Activated T-helper 1 cell treated with Interleukin-2 at 50 U/mL for 16 hours (primary cell): ENCODE data around the gene ROBO2.

Source experiments
- DNase-seq: peaks from one replicate; pipeline ENCODE4 v3.0.0-alpha.2; 2020; ENCODE audit warnings: low read depth

The ROBO2 gene

DNA sequence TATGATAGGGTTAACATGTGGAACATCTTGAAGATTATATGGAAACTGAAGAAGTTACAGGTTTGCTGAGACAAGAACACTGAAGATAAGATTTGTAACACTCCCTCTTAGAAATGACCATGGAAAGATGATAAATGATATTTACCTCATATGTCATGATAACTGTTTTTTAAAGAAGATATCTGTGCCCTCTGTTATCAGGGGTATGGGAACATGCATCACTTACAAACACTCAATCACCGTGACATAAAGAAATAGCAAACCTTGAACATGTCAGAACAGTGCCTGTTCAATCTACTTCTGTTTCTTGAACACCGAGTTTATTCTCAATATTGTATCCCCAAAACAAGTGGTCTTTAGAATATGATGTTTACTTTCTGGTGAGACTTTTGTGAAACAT is 149.4 kb downstream of the ROBO2 start:
- no peak for DNase-seq

DNA sequence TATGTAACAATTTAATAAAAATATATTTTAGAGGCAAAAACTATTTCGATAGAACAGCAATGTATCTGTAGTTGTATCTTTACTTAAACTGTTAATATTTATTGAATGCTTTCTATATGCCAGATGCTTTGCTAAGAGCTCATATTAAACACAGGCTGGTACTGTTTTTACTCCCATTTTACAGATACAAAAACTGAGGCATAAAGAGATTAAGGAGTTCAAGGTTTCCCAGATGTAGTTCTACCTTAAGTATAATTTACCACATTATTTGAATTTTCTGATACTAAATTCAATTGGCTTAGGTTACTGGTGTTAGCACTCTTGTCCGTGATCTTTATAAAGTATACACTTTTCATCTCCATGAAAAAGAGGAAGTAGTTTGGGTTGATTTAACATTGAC is 149.8 kb downstream of the ROBO2 start:
- DNase-seq, result no peak

DNA sequence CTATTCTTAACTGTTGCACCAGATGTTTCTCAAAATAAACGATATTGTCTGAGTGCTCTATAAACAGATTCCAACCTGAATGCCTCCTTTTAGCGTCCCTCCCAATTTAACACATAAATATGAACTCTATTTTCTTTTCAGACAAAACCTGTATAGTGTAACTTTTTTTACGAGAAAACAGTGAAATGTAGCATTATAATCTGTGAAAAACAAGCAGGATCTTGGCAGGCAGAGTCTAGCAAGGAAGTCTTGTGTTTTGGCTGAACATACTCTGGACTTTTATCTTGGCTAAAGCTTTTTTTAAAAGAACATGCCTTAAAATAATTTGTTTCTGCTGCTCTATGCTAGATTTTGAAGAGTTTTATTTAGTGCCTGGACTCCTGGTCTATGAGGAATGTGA is 150.5 kb downstream of the ROBO2 start:
- no peak for DNase-seq

DNA sequence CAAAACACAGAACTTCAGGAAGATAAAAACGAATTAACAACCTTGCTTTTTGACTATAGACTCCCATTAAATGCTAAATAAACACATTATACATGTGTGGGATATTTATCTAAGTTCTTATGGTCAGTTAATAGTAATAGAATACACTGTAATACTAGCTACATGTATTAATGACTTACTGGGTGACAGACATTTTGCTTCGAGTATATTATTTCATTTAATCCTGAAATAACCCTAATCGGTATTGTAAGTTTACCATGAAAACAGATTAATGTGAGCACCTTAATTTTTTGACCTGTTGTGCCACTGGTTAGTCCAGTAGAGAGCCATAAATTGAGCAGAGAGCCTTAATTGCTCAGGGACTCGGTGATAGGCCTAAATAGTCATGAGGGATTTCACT is 151.1 kb downstream of the ROBO2 start:
- DNase-seq, result no peak

DNA sequence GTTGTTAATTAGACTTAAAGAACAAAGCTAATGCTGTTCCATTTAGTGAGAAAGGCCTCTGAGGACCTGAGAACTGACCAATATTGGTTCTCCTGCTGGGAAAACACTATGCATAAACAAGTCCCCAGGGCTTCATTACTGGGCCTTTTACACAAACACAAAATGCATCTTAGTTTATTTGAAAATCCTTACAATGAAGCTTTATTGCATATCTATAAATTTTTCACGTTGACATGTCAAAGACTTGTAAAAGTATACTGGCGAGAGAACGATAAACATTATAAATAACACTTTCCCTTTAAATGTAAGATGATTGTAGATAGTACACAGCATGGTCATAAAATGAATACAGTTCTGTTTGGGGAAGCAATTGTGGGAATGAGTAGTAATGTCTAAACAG is 151.7 kb downstream of the ROBO2 start:
- DNase-seq, result no peak

DNA sequence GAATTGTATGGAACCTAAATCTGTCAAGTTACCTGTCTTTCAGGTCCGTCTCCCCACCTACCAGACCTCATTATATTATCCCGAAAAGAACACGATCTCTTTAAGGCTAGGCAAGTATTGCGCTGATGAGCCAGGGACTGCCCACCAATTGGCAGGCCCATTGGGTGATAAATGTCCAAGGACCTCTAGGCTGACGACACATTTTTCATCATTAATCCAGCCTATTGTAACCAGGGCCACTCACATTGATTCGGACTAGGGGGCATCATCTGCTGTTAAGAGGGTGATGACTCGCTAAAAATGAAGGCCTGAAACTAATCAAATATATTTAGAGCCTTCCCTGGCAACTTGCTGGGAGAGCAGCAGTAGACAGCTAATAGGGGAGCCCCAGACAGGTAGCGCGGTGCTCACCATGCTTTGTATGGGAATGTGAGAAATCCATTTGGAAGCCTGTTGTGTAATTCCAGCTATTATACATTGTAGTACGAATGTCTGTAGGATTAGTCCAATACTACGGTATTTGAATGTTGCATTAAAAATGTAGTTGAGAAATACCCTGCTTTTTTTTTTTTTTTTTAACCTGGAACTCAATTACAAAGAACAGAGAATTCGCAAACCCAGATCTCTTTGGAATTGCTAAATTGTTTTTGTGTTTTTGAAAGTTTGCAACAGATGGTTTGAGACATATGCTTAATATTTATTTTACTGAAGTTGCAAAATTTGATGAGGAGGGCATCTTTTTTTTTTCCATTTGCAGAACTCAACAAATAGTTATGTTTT is 156.1 kb downstream of the ROBO2 start:
- DNase-seq, result no peak

DNA sequence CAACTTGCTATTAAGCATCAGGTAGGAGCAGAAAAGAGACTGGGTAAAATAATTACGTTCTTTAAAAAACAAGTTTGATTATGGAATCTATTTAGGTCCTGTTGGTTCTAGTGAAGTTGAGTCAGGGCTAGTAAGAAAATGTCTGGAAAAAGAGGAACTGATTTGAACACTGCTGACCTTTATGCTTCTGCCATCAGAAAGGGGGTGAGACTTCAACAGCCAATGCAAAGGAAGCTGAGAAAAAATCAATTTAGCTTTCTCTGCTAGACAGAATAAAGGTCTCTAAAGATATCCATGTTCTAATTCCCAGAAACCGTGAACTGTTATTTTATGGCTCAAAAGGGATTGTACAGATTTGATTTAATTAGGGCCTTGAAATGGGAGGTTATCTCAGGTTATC is 157.5 kb downstream of the ROBO2 start:
- no peak for DNase-seq

DNA sequence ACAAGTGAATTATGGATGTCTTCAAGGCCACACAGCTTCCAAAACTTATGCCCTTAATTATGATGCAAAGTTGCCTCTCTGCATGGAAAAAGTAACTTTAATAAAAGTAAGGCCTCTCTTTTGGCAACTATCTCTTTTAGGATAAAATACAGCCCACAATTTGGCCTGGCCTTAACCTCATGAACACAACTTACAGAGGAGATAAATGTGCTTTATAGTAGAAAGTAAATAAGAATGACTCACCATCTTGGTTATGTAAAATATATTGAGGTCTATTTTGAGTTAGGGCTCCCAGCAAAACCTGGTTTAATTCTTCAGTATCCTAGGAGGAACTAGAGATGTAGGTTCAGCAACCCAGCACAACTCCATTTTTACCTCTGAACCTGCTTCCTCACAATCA is 164.0 kb downstream of the ROBO2 start:
- DNase-seq, result no peak

DNA sequence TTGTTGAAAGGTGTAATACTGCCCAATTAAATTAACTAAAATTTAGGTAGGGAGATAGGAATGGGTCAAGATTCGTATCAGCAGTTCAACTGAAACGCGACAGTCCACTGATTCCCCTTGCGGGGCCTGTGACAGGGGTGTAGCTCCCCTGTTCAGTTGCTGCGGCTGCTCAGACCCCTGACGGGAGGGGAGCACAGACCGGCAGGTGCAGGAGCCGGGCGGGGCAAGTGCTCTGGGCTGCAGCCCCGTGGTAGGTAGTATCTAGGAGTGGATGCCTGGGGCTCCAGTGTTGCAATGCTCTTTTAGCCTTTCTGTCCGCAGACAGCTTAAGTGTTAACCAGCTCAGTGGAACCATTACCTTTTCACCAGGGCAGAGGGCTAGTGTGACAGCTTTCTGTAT is 164.9 kb downstream of the ROBO2 start:
- no peak for DNase-seq

DNA sequence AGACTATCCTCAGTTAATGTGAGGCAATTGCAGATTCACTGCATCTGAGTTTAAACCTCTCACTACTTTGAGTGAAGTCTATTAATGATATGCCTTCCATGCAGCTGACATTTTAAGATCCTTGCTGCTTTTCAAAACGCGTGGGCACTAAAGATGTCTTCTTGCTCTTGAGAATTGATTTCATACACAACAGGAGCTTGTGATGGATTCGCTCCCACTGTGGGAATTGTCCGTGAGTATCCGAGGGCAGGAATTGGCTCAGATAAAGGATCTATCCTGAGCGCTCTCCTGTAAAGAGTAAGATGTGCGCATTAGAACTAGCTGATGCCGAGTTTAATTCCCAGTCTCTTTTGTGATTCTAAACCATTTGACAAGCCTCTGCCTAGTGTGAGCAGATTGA is 167.9 kb downstream of the ROBO2 start:
- DNase-seq, result no peak

DNA sequence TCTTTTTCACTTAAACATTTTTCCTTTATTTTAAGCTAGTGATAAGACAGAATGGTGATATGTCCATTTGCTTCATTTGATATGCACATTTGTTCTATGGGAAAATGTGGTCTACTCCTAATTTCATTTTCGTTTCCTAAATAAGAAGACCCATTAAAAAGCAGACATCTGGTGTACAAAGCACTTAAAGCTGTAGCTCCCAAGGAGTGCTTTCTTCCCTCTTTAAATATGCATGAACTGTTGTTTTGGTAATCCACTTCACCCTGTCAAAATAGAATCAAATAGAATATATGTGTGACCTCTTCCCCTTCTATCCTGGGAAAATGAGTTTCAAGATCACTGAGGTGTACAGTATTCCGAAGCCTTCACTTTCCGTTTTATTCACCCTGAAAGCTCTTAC is 182.8 kb downstream of the ROBO2 start:
- DNase-seq, result no peak

DNA sequence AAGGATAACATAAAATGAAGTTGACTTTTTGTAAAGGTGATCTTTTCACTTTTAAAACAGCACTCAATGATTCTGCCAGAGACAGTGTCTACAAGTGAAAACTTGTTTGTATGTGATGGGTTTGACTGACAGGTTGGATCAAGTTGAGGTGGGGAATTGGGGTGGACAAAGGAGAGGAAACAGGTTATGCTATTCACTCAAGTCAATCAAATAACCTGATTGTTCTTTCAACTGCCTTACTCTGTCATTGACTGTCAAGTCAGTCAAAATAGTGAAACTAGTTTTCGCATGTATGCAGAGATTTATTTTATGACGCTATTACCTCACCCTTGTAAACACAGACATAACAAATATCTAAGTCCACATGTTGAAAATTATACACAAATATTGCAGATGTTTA is 187.7 kb downstream of the ROBO2 start:
- DNase-seq, result no peak

DNA sequence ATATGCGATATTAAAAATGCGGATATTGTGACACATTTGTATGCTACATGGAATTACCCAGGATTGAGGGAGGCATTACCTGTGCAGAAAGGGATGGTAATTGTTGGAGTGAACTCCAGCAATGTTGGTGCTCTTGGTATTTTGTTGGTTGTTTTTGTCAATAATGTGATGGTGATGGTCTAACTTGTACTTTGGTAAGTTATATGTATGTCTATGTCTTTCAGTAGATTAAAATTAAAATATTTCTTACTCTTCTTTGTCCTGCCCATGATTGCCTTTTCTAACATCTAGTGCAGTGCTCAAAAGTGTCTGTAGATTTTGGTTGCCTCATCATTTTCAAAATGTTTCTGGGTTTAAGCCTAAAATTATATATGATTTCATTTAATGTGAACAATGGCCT is 192.7 kb downstream of the ROBO2 start:
- DNase-seq, result no peak

DNA sequence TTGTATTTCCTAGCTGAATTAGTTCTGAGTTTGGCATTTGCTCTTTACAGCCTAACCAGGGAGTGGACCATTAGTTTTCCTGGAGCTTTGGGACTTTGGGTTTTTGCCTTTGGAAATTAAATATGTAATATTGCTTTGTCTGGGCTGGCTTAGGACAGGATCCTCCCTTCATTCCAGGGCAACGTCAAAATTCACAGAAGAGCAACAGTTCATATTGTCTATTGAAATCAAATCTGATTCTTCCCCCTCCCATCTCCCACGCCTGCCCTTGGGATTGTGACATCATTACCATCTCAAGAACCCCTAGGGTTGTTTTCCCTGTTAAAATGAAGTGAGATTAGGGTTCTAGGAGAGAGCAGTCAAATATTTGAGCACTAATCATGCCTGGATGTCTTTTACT is 194.1 kb downstream of the ROBO2 start:
- DNase-seq, result no peak

DNA sequence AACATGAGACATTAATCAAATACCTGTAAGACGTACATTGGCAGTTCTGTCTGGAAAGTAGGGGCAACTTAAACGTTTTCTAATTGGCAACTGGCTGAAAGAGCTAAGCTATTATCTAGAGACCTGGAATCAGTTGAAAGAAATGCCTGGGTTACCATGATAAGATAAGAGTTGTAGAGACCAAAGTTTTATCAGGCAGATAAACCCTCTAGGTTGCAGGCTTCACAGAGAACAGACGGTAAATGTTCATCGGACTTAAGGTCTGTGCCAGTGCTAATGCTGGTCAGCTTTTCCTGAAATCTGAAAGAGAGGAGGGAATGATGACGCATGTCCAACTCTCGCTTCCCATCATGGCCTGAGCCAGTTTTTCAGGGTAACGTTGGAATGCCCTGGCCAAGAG is 196.2 kb downstream of the ROBO2 start:
- DNase-seq, result no peak

DNA sequence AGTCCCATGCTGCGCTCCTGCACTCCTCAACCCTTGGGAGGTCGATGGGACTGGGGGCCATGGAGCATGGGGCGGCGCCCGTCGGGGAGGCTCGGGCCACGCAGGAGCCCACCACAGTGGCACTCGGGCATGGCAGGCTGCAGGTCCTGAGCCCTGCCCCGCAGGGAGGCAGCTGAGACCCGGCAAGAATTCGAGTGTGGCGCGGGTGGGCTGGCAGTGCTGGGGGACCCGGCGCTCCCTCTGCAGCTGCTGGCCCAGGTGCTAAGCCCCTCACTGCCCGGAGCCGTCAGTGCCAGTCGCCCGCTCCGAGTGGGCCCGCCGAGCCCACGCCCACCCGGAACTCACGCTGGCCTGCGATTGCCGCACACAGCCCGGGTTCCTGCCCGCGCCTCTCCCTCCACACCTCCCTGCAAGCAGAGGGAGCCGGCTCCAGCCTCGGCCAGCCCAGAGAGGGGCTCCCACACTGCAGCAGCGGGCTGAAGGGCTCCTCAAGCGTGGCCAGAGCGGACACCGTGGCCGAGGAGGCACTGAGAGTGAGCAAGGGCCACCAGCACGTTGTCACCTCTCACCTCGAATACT is 200.3 kb downstream of the ROBO2 start:
- no peak for DNase-seq

DNA sequence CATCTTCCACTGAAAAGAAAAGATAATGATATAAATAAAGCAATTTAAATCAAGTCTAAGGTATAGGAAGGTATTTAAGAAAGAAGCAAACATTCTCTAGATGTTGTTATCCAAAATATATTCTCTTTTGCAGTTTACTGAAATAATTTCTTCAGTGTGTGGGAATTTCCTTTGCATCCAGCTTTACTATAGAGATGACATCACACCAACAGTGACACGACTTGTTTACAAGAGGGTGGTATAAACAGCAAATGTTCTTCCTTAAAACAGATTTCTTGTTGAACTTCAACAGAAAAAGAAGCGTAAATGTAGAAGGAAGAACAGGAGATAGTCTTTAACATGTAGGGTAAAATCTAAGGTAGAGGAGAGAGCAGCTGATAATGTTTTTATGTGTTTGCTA is 202.5 kb downstream of the ROBO2 start:
- DNase-seq, result no peak

DNA sequence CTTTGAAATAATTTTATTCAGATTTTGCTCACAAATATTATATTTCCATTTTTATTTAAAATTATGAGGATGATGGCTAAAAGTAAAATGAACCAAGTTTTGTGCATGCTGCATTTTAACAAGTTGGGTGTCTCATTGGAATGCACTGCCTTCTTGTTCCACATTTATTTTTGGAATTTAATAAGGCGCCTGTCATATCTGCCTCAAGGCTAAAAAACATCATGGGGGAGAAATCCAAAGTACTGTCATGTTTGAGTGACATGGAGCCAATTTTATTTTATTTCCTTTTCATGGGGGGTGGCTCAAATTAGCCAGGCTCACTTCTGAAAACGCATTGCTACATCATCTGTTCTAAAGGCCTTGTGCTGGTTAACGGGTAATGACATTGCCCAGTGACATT is 205.1 kb downstream of the ROBO2 start:
- DNase-seq, result no peak

DNA sequence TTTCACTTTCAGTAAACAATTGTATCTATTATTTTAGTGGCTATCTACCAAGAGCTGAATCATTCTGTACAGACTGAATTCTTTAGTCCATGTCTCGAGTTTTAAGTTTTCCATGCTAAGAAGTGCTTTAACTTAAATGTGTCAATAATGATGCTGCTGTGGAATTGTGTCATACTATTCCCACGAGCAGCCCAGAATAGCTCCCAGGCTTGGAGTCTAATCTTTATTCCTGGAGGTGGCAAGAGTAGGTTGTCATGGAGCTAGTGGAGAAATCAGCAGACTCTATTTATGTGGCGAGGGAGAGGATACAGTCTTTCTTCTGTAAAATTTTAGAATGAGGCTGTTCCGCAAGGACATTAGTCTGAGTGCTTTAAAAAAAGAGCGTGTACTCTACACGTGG is 207.2 kb downstream of the ROBO2 start:
- DNase-seq, result no peak

DNA sequence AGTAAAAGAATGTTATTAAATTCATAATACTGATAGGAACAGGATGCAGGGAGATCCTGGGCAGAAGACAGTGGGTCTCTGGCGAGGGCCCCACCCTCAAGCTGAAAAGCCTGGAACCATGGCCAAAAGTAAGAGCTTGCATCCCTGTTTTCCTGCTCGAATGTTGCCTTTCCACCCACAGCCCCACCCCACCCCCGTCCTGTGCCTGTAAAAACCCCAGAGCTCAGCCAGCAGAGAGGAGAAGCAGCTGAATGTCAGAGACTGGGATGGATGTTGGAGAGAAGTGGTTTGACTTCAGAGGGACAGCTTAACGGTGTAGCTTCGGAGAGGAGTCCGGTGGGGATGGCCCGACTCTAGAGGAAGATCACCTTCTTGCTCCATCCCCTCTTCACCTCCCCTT is 207.9 kb downstream of the ROBO2 start:
- no peak for DNase-seq

DNA sequence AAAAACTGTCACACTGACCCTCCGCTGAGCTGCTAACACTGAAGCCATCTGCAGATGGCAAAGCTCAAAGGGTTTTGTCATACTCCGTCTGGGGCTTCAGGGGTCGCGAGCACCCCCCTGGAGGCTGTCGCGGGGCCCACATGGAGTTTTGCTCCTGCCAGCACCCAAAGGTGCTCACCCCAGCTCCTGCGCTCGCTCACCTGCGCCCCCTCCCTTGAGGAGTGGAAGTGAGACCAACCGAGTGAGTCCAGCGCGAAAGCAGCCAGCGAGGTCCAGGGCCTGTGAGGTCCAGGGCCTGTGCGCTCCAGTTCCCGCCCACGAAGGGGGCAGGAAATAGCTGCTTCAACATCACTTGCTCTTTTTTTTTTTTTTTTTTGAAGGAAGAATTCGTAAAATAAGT is 208.5 kb downstream of the ROBO2 start:
- no peak for DNase-seq

DNA sequence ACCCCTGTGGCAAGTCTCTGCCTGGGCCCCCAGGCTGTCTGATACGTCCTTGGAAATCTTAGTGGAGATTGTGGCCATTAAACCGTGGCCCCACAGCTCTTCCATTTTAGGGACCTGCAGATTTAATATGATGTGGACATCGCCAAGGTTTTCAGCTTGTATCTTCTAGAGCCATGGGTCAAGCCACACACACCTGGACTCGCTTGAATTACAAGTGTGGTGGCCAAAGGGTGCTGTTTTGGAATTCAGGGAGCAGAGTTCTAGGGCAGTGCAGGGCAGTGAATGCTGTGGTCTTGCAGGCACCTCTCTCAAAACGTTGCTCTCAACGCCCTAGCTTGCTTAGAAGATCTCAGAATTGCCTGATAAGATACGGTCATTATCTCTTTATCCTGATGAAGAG is 211.2 kb downstream of the ROBO2 start:
- no peak for DNase-seq

DNA sequence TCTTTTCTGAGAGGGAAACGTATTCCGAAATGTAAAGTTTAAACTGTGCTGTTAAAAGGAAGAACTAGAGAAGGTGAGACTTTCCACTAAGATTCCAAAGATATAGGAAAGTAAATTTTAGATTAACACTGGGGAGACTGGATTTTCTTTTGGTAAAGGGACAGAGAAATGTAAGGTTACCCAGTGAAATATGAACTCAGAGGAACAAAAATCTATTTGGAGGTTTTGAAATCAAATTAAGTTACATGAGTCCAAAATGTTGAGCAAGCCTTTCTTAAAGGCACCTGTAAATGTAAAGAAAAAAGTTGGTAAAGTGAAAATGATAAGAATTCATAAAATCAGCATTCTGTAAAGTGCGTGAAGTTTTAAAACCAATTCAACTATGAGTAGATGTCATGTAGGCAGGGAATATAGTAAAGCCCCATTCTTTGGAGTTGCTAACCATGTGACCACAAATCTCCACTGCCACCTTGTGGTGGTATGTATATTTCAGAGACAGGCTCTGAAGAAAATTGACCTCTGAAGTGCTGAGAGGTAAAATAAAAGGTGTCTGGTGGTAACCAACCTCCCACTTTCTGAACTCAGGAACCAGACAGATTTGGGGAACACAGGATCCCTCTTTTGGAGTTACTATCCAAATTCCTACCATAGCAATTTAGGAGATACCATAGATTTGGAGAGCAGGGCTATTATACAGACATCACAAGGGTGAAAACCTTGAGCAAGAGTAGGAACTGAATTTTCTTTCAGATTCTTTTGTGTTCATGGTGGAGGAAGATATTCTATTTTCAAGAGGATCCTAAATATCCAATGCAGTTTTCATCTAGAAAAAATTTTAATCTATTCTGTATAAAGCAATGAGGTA is 215.3 kb downstream of the ROBO2 start:
- DNase-seq, result no peak
